ENCODE data around the gene COL4A2. TPM values are rescaled to one million over a fixed set of nuclear protein-coding genes. Genes with fewer than 3 reads are reported as not detected.

Gene COL4A2
- total RNA-seq, 4 donors from 2014 or later = 97.6 to 193 (median 131) TPM

DNA sequence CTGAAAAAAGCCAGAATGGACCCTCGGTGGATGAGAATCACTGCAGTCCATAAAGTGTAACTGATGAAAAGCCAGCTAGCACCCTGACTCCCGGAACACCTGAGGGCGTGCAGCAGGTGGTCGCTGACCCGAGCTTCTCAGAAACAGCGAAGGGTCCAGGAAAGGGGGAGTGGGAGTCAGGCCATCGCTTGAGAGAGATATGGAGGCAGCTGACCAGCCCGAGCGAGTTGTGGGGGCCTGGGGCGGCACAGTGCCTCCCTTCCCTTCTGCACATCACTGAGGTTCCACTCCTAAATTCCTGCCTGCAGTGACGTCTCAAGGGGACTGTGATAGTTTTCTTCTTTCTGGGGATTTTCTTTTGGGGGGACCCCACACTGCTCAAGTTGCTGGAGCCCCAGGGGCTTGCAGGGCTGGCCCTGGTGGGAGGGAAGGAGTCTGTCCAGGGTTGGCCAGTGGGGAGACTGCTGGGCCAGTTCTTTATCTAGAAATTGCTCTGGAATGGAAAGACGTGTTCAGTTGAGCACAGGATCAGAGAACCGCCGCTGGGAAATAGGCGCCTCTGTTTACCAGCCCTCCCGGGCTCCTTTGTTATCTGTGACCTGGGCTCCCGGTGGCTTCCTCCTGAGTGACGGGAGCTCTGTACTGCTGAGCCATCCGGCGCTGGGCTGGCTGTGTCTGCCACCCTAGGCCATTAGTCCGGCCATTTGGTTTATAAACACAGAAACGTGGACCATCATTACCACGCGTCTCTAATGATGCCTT lies 183.1 kb downstream of the COL4A2 start:
- no peak overlapping the region for H3K27ac ChIP-seq
- no peak for DNase-seq
- no peak for TF ChIP-seq POLR2A (IDR thresholded peaks at IDR 0.05)
- TF ChIP-seq, protein P1, sequence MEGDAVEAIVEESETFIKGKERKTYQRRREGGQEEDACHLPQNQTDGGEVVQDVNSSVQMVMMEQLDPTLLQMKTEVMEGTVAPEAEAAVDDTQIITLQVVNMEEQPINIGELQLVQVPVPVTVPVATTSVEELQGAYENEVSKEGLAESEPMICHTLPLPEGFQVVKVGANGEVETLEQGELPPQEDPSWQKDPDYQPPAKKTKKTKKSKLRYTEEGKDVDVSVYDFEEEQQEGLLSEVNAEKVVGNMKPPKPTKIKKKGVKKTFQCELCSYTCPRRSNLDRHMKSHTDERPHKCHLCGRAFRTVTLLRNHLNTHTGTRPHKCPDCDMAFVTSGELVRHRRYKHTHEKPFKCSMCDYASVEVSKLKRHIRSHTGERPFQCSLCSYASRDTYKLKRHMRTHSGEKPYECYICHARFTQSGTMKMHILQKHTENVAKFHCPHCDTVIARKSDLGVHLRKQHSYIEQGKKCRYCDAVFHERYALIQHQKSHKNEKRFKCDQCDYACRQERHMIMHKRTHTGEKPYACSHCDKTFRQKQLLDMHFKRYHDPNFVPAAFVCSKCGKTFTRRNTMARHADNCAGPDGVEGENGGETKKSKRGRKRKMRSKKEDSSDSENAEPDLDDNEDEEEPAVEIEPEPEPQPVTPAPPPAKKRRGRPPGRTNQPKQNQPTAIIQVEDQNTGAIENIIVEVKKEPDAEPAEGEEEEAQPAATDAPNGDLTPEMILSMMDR (IDR thresholded peaks at IDR 0.05) = no peak
- intact Hi-C loops (cut with DNase I) = no loop called here
- H3K9me3 ChIP-seq = no peaks in the 10 kb centered on the region
- no peak overlapping the region for H3K4me3 ChIP-seq (replicated peaks in 1 of 3)
- 82 to 85% methylated on average over 24 of the region's 24 CpGs for WGBS, 2 donors
- H3K27me3 ChIP-seq = no peaks in the 10 kb centered on the region
- H3K36me3 ChIP-seq = peaks cover 26 to 51% of the 10 kb centered on the region in 2 donors
- H3K4me1 ChIP-seq = no peaks in the 10 kb centered on the region

DNA sequence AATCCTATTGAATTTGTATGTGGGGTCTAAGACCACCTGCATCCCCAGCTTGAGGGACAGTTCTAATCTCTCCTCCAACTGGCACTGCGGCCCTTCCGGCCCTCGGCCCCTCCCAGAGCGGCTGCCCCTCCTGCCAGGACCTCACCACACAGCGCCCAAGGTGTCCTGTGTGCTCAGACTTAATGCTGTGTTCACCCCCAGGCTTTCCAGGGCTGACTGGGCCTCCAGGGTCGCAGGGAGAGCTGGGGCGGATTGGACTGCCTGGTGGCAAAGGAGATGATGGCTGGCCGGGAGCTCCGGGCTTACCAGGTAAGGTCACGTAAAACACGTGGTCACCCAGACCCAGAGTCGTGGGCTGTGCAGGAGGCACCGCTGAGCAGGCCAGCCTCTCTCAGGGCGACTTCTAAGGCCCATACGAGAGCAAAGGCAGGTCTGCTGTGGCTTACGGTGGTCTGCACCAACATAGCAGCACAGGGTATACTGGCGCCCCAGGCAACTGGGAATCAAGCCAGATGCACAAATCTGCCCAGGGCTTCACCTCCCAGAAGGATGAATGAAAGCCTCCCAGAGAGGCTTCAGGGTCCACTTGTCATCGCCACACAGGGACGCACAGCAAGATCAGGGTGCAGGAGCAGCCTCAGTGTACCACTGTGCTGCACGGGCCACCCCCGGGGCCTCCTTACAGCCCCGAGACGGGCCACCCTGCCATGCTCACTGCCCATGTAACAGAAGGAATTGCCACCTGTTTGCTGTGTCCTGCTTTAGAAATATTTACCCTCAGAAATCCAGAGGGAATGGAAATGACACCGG lies 185.0 kb downstream of the COL4A2 start:
- WGBS, 2 donors = 92 to 97% methylated on average over 13 to 21 of the region's 24 CpGs
- H3K4me3 ChIP-seq (replicated peaks in 1 of 3) = no peak overlapping the region
- DNase-seq = no peak
- no peak overlapping the region for H3K27ac ChIP-seq
- no peaks in the 10 kb centered on the region for H3K4me1 ChIP-seq
- intact Hi-C loops (cut with DNase I) = no loop called here
- H3K9me3 ChIP-seq = no peaks in the 10 kb centered on the region
- TF ChIP-seq, protein P1 (IDR thresholded peaks at IDR 0.05) = no peak
- no peak for TF ChIP-seq POLR2A (IDR thresholded peaks at IDR 0.05)
- no peaks in the 10 kb centered on the region for H3K27me3 ChIP-seq
- peaks cover 43 to 59% of the 10 kb centered on the region in 2 donors for H3K36me3 ChIP-seq

DNA sequence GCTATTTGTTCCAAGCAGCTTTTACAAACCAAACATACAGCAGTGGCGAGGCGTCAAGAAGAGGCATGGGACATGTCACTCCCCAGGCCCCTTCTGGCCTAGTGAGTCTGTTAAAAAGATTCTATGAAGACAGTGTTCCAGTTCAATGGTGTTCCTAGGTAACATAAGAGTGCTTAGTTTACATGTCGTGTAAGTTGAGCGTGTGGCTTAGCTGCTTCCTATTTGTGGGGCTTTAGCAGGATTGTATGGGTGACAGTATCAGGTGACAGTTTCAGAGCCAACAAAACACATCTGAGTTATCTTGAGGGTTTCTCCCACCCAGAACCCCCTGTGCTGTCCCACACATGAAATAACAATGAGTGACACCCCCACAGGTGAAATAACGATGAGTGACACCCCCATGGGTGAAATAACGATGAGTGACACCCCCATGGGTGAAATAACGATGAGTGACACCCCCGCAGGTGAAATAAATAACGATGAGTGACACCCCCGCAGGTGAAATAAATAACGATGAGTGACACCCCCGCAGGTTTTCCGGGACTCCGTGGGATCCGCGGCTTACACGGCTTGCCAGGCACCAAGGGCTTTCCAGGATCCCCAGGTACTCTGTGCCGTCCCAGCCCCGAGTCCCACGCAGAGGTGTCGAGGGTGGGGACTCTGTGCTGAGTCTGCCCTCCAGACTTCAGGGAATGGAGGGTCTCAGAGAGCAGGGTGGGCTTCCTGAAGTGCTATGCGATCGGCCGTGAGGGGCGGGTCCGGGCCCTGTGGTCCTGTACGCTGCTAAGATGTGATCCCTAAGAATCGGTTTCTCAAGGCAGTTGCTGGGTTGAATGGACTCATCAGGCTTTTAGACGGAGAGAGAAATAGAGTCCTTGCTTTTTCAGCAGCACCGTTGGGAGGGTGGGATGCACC lies 185.9 kb downstream of the COL4A2 start:
- no peak for DNase-seq
- H3K4me3 ChIP-seq (replicated peaks in 1 of 3) = no peak overlapping the region
- H3K36me3 ChIP-seq = peaks cover 46 to 63% of the 10 kb centered on the region in 2 donors
- no peak overlapping the region for H3K27ac ChIP-seq
- intact Hi-C loops (cut with DNase I) = no loop called here
- no peak for TF ChIP-seq POLR2A (IDR thresholded peaks at IDR 0.05)
- TF ChIP-seq, protein P1 (IDR thresholded peaks at IDR 0.05) = no peak
- H3K27me3 ChIP-seq = no peaks in the 10 kb centered on the region
- H3K9me3 ChIP-seq = no peaks in the 10 kb centered on the region
- 92 to 93% methylated on average over 29 to 30 of the region's 30 CpGs for WGBS, 2 donors
- H3K4me1 ChIP-seq = no peaks in the 10 kb centered on the region

DNA sequence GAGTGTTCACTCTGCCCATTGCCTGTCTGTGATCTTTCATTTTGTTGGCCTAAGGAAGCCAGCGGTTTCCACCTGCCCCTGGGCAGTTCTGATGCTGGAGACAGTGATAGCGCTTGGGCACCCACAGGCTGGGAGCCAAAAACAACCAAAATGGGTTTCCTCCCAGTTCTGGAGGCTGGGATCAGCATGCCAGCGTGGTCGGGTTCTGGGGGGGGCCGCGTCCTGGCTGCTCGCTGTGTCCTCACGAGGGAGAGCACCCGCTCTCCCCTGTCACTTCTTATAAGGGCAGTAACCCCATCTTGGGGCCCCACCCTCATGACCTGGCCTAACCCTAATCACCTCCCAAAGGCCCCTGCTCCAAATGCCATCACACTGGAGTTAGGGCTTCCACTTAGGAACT lies 186.5 kb downstream of the COL4A2 start:
- DNase-seq = no peak
- H3K4me1 ChIP-seq = no peaks in the 10 kb centered on the region
- H3K4me3 ChIP-seq (replicated peaks in 1 of 3) = no peak overlapping the region
- no peaks in the 10 kb centered on the region for H3K9me3 ChIP-seq
- whole genome bisulfite sequencing, 2 donors = 92 to 97% methylated on average over 8 to 9 of the region's 9 CpGs
- no peak overlapping the region for H3K27ac ChIP-seq
- peaks cover 46 to 62% of the 10 kb centered on the region in 2 donors for H3K36me3 ChIP-seq
- no peaks in the 10 kb centered on the region for H3K27me3 ChIP-seq
- no peak for TF ChIP-seq POLR2A (IDR thresholded peaks at IDR 0.05)
- TF ChIP-seq, protein P1 (IDR thresholded peaks at IDR 0.05) = no peak
- intact Hi-C loops (cut with DNase I) = no loop called here
